ENCODE results near the gene ANTXRL. TPM values are rescaled to one million over a fixed set of nuclear protein-coding genes. Genes with fewer than 3 reads are reported as not detected.
A peak's percentile ranks its signal among the peaks of the same experiment; 100 is the strongest.
"Not testable (repeated sequence)": the region's sequence is repeated elsewhere in the genome, so short reads cannot be mapped to it uniquely, and the experiment has no call there.

ANTXRL gene
- total RNA-seq, 4 donors from 2014 or later, result not detected

DNA sequence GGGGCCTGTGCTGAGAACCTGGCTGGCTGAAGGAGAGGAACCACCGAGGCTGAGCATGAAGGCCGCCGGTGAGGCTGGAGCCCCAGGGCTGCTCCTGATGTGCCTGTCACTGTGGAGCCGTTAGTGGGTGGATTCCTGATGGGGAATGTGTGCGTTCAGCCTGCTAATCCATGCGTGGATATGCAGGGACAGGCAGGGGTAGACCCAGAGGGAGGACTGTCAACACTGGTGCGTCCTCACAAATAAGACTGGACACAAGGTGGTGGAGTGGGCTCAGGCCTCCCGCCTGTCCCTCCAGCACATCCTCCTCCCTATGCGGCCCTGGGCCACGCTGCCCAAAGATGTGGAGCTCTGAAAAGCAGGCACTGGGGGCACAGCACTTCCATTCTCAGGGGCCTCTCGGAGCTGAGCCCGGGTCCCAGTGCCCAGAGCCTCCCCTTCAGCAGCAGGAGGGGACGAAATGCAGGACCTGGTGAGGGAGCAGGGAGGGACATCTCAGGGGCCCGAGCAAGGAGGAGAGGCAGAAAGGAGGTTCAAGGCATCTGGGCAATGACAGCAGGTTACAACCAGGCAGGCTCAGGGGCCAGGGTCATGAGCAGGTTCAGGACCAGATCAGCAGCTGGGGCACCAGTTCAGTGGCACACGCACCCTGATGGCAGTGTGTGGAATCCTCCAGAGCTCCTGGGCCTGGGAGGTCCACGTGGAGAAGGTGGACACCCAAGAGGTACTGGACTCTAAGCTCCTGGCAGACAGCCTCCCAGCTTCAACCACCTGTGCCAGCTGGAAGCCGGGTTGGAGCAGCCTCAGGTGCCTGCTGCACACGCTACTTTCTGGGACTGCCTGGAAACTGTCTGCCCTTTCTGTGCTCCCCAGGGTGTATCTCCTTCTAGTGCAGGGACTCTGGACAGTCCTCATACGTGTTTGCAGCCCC, 33.5 kb upstream of the ANTXRL start:
- Histone ChIP-seq H3K4me3 (no peak overlapping the region), H3K36me3 (no peaks in the 10 kb centered on the region), H3K27me3 (no peaks in the 10 kb centered on the region), H3K27ac (no peak overlapping the region), H3K9me3 (no peaks in the 10 kb centered on the region), H3K4me1 (peaks cover 0 to 5% (median 0%) of the 10 kb centered on the region in 3 donors)
- intact Hi-C loops (cut with DNase I), result no loop called here
- TF ChIP-seq CTCF (IDR thresholded peaks at IDR 0.05) (no peak), POLR2A (IDR thresholded peaks at IDR 0.05) (no peak)
- no peak for DNase-seq
- whole genome bisulfite sequencing, 2 donors, result 81 to 82% methylated on average over 9 to 13 of the region's 19 CpGs

GRCh38 chr10:46254007-46254383, 32.8 kb upstream of the ANTXRL start:
- intact Hi-C loops (cut with DNase I), result no loop called here
- TF ChIP-seq POLR2A (IDR thresholded peaks at IDR 0.05) (no peak), CTCF (IDR thresholded peaks at IDR 0.05) (no peak)
- WGBS, 2 donors, result 88% methylated on average over 6 of the region's 6 CpGs; no CpG with 5 or more reads in 1 of the 2 donors
- Histone ChIP-seq H3K27me3 (no peaks in the 10 kb centered on the region), H3K9me3 (no peaks in the 10 kb centered on the region), H3K36me3 (no peaks in the 10 kb centered on the region), H3K4me1 (peaks cover 0 to 5% (median 0%) of the 10 kb centered on the region in 3 donors), H3K4me3 (no peak overlapping the region), H3K27ac (no peak overlapping the region)
- no peak for DNase-seq

GRCh38 chr10:46254467-46254866, 32.3 kb upstream of the ANTXRL start:
- H3K36me3 ChIP-seq, result no peaks in the 10 kb centered on the region
- no peak overlapping the region for H3K4me3 ChIP-seq
- WGBS, 2 donors, result 100% methylated on average over 1 of the region's 4 CpGs; no CpG with 5 or more reads in 1 of the 2 donors
- peaks cover 0 to 5% (median 0%) of the 10 kb centered on the region in 3 donors for H3K4me1 ChIP-seq
- intact Hi-C loops (cut with DNase I), result no loop called here
- H3K27ac ChIP-seq, result no peak overlapping the region
- H3K27me3 ChIP-seq, result no peaks in the 10 kb centered on the region
- no peak for DNase-seq
- TF ChIP-seq CTCF (IDR thresholded peaks at IDR 0.05), result no peak
- no peak for TF ChIP-seq POLR2A (IDR thresholded peaks at IDR 0.05)
- H3K9me3 ChIP-seq, result no peaks in the 10 kb centered on the region

DNA sequence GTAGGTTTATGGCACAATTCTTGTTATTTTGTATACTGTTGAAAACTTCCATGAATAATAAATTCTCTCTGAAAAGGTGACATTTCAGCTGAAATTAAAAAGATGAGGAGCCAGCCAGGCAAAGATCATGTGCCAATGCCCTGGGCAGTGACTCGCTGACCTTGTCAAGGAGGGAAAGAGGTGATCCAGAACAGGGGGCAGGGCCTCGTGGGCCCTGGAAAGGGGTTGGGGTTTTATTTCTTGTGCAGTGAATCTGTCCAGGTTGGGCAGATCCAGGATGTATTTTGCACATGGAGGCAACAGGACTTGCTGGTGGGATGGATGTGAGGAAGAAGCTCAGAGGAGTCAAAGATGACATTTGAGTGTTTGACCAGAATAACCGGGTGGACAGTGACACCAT, 31.6 kb upstream of the ANTXRL start:
- DNase-seq; H3K4me1 ChIP-seq; H3K36me3 ChIP-seq; H3K27ac ChIP-seq; H3K4me3 ChIP-seq; intact Hi-C loops (cut with DNase I); H3K27me3 ChIP-seq; H3K9me3 ChIP-seq: not testable (repeated sequence)
- WGBS, 2 donors, result 69 to 78% methylated on average over 3 of the region's 3 CpGs

DNA sequence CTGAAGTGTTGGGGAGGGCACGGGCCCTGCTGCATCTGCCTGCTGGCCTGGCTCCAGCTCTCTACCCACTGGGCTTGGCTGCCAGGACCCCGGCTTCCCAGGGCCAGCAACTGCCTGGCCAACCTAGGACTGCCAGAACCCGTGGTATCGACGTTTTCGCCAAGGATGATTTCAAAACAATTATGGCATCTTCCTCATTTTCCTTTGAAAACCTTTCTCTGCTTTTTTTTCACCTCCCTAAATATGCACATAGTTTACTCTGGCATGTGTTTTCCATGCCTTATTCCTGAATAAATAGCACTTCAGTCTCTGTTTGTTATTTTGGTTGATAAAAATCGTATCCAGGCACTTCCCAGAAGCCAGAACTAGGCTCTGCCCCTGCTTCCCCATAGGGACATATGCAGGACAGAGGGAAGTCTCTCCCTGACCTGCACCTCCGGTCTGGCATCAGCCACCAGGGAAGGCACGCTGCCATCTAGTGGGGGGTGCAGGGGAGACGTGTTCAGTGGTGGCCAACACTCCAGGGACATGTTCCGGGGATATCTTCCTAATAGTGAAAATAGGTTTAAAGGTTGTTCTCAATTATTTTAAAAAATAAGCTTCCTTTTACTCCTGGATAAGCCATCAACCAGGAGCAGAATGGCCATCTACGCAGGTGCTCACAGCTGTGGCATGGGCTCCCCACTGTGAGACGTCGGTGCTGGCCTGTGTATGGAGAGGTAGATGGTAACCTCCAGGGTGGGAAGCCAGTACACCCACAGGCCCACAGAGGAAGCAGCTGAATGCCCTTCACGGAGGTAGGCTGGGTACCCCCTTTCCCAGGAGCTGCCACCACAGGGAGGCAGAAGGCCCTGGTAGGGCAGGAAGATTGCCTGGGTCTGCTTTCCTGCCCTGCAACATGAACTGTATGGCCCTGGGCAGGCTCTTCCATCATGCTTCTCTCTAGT, 30.7 kb upstream of the ANTXRL start:
- peak overlapping the region in 1 of 4 donors; percentile 30 for H3K27ac ChIP-seq
- no peak overlapping the region for H3K4me3 ChIP-seq

More for the DNA sequence above, 30.7 kb upstream of the ANTXRL start:
- 51 to 54% methylated on average over 14 to 15 of the region's 15 CpGs for WGBS, 2 donors
- intact Hi-C loops (cut with DNase I), result no loop called here
- no peak for TF ChIP-seq POLR2A (IDR thresholded peaks at IDR 0.05)
- TF ChIP-seq CTCF (IDR thresholded peaks at IDR 0.05), result peak in 5 of 6 experiments; percentile 16 to 40 (median 27)
- no peaks in the 10 kb centered on the region for H3K36me3 ChIP-seq
- H3K27me3 ChIP-seq, result no peaks in the 10 kb centered on the region
- H3K9me3 ChIP-seq, result no peaks in the 10 kb centered on the region
- DNase-seq, result no peak
- H3K4me1 ChIP-seq, result peaks cover 0 to 5% (median 0%) of the 10 kb centered on the region in 3 donors

Data from esophagus squamous epithelium (tissue), 5 donors.